Loucy (cell line): Measurements from ENCODE around the gene ZSCAN2.

Experiments used
- H2AFZ ChIP-seq: fragments of 200-600 bp; sonication (generic); 2 replicates; pipeline ENCODE4 v1.6.0; 2016; ENCODE audit warnings: antibody characterized with exemption, mild to moderate bottlenecking, low read length, moderate library complexity
- H3F3A ChIP-seq: fragments of 200-600 bp; 2 replicates; pipeline ENCODE4 v1.6.0; 2016; ENCODE audit warnings: antibody characterized with exemption, low read depth, mild to moderate bottlenecking
- H3K27me3 ChIP-seq: fragments of 200-600 bp; sonication (generic); 2 replicates; pipeline ENCODE4 v1.6.1; 2014; ENCODE audit warnings: low read length, mild to moderate bottlenecking; ENCODE audit not compliant: insufficient read depth, poor library complexity, severe bottlenecking
- H3K36me3 ChIP-seq: fragments of 200-600 bp; sonication (generic); 2 replicates; pipeline ENCODE4 v1.6.1; 2016; ENCODE audit warnings: low read length; ENCODE audit not compliant: insufficient read depth
- H3K4me1 ChIP-seq: fragments of 200-600 bp; sonication (generic); 2 replicates; pipeline ENCODE4 v1.5.1; 2014; ENCODE audit warnings: low read length, mild to moderate bottlenecking; ENCODE audit not compliant: insufficient read depth, poor library complexity, severe bottlenecking
- H3K4me2 ChIP-seq: fragments of 200-600 bp; sonication (generic); 2 replicates; pipeline ENCODE4 v1.6.0; 2014; ENCODE audit warnings: antibody characterized with exemption, low read length, low read depth, mild to moderate bottlenecking; ENCODE audit not compliant: poor library complexity, severe bottlenecking
- H3K4me3 ChIP-seq: fragments of 200-600 bp; sonication (generic); 2 replicates; pipeline ENCODE4 v1.5.1; 2014; ENCODE audit warnings: low read length, mild to moderate bottlenecking, mixed read lengths; ENCODE audit not compliant: poor library complexity, severe bottlenecking
- H3K79me2 ChIP-seq: fragments of 200-600 bp; sonication (generic); 2 replicates; pipeline ENCODE4 v1.6.1; 2014; ENCODE audit warnings: low read length; ENCODE audit not compliant: insufficient read depth
- H3K9ac ChIP-seq: fragments of 200-600 bp; sonication (generic); 2 replicates; pipeline ENCODE4 v1.6.0; 2014; ENCODE audit warnings: mild to moderate bottlenecking, low read depth, low read length, moderate library complexity; ENCODE audit not compliant: poor library complexity, severe bottlenecking
- H3K9me2 ChIP-seq: fragments of 200-600 bp; sonication (generic); replicated peaks from 2 replicates; pipeline ENCODE4 v1.6.1; 2016; ENCODE audit warnings: low read depth, low read length, mixed read lengths
- H3K9me3 ChIP-seq: fragments of 200-600 bp; sonication (generic); 2 replicates; pipeline ENCODE4 v1.6.1; 2014; ENCODE audit warnings: mild to moderate bottlenecking, antibody characterized with exemption, low read length, low read depth; ENCODE audit not compliant: insufficient read depth
- H4K20me1 ChIP-seq: fragments of 200-600 bp; sonication (generic); 2 replicates; pipeline ENCODE4 v1.6.0; 2014; ENCODE audit warnings: antibody characterized with exemption, low read length, mild to moderate bottlenecking; ENCODE audit not compliant: insufficient read depth, poor library complexity, severe bottlenecking
- EZH2phosphoT487 ChIP-seq: fragments of 200-600 bp; IDR thresholded peaks from 2 replicates; pipeline ENCODE4 v1.6.1; 2018; ENCODE audit warnings: antibody characterized with exemption, mild to moderate bottlenecking, moderate library complexity, borderline replicate concordance
- TF ChIP-seq, protein P1 (sequence below): fragments of 200-600 bp; sonication (generic); conservative IDR thresholded peaks from 2 replicates; pipeline ENCODE4 v1.5.1; 2014; ENCODE audit warnings: mild to moderate bottlenecking, antibody characterized with exemption, low read length

Gene ZSCAN2

DNA sequence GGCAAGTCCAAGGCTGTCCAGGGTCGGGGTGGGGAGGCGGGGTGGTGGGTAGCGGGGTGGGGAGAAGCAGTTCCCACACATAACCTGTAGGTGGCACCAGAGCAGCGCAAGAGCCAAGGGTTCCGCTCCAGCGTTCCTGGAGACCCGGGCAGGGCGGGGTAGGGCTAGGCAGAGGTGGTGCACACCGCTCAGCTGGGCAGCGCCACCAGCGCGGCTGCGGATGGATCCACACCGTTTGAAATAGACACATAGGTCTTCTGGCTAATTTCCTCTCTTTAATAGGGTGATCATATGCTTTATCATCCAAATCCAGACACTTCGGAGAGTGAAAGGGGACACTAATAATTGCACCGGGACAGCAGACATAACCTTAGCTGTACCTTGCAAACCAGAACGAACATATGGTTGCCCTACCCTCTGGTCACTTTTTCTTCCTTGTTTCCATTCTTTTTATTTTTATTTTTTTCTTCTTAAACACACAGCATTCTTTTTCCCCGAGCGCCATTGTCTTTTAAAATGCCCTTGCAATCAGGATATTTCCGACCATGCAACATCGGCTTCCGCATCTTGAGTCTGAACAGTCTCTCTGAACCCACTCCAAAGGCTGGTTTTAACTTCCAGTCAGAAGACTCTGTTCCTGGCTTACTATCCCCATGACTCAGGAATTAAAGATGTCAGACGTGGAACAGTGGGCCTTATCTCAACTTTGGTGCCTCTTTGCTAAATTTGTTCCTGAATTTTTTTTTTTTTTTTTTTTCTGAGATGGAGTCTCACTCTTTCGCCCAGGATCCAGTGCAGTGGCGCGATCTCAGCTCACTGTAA, 12.5 kb upstream of the ZSCAN2 start:
- Histone ChIP-seq H3K36me3 (no peaks in the 10 kb centered on the region), H3K79me2 (no peaks in the 10 kb centered on the region), H4K20me1 (no peaks in the 10 kb centered on the region), H3K9me3 (no peaks in the 10 kb centered on the region), H3K9me2 (no peaks in the 10 kb centered on the region), H3K27me3 (no peaks in the 10 kb centered on the region), H3K9ac (peak overlapping the region; percentile 69), H3K4me1 (peaks cover 6% of the 10 kb centered on the region), H3F3A (no peaks in the 10 kb centered on the region), H3K4me3 (peak overlapping the region; percentile 72), H2AFZ (peak overlapping the region; percentile 96), H3K4me2 (peak overlapping the region; percentile 92)
- TF ChIP-seq, protein P1, sequence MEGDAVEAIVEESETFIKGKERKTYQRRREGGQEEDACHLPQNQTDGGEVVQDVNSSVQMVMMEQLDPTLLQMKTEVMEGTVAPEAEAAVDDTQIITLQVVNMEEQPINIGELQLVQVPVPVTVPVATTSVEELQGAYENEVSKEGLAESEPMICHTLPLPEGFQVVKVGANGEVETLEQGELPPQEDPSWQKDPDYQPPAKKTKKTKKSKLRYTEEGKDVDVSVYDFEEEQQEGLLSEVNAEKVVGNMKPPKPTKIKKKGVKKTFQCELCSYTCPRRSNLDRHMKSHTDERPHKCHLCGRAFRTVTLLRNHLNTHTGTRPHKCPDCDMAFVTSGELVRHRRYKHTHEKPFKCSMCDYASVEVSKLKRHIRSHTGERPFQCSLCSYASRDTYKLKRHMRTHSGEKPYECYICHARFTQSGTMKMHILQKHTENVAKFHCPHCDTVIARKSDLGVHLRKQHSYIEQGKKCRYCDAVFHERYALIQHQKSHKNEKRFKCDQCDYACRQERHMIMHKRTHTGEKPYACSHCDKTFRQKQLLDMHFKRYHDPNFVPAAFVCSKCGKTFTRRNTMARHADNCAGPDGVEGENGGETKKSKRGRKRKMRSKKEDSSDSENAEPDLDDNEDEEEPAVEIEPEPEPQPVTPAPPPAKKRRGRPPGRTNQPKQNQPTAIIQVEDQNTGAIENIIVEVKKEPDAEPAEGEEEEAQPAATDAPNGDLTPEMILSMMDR: peak; percentile 66
- TF ChIP-seq EZH2phosphoT487: no peak

DNA sequence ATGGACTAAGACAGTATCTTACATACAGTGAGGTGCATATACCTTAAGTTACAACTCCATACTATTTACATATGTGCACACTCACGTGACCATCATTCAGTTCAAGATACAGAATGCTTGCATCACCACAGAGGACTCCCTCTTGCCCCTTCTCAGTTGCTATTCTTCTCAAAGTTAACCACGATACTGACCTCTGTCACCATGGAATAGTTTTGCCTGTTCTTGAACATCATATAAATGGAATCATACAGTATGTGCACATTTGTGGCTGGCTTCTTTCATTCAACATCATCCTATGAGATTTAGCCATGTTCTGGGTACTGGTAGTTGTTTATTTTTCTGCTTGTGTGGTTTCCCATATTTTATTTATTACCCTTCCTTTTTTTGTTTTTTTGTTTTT, 10.4 kb upstream of the ZSCAN2 start:
- Histone ChIP-seq H3K4me3 (no peak overlapping the region), H3K4me1 (peaks cover 20% of the 10 kb centered on the region)
- TF ChIP-seq EZH2phosphoT487: no peak

DNA sequence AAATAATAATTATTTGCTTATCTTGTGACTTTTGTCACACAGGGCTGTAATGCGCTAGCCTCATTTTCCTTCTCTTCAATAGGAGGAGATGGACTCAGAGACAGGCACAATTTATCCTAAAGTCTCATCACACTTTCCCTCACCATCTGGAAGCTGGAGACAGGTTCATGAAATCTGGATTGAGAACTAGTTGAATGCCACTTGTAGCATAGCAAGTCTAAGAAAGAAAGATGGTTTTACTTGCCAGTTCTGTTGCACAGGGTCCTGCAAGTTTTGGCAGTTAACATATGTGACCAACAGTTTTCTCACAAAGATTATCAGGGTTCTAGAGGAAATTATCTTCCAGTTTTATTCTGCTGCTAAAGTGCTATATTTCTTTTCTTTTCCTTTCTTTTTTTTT, 9.0 kb upstream of the ZSCAN2 start:
- Histone ChIP-seq H3F3A (no peaks in the 10 kb centered on the region), H3K4me1 (peaks cover 24% of the 10 kb centered on the region), H3K36me3 (no peaks in the 10 kb centered on the region), H4K20me1 (no peaks in the 10 kb centered on the region), H3K4me3 (no peak overlapping the region), H3K9me2 (no peaks in the 10 kb centered on the region), H3K9me3 (no peaks in the 10 kb centered on the region), H3K79me2 (no peaks in the 10 kb centered on the region), H3K4me2 (no peak overlapping the region), H3K27me3 (no peaks in the 10 kb centered on the region), H2AFZ (0 out of 2 replicates have a peak overlapping the region, but pooled peaks have one; percentile 27), H3K9ac (no peak overlapping the region)
- TF ChIP-seq EZH2phosphoT487: no peak
- TF ChIP-seq, protein P1: no peak

More for the DNA sequence above, 10.4 kb upstream of the ZSCAN2 start:
- Histone ChIP-seq H3F3A (no peaks in the 10 kb centered on the region), H3K36me3 (no peaks in the 10 kb centered on the region), H4K20me1 (no peaks in the 10 kb centered on the region), H3K9me3 (no peaks in the 10 kb centered on the region), H3K27me3 (no peaks in the 10 kb centered on the region), H3K9ac (no peak overlapping the region), H3K9me2 (no peaks in the 10 kb centered on the region), H3K4me2 (no peak overlapping the region), H3K79me2 (no peaks in the 10 kb centered on the region), H2AFZ (no peak overlapping the region)
